Measurements from ENCODE around the gene ETFBKMT. TPM values are rescaled to one million over a fixed set of nuclear protein-coding genes. Genes with fewer than 3 reads are reported as not detected.
A peak's percentile ranks its signal among the peaks of the same experiment; 100 is the strongest.
"Not testable (repeated sequence)": the region's sequence is repeated elsewhere in the genome, so short reads cannot be mapped to it uniquely, and the experiment has no call there.

Gene ETFBKMT
- total and polyA plus RNA-seq, 2 donors (not counting 1 experiment from before 2014, with no cell fraction given), result 2.8 to 6.1 TPM

DNA sequence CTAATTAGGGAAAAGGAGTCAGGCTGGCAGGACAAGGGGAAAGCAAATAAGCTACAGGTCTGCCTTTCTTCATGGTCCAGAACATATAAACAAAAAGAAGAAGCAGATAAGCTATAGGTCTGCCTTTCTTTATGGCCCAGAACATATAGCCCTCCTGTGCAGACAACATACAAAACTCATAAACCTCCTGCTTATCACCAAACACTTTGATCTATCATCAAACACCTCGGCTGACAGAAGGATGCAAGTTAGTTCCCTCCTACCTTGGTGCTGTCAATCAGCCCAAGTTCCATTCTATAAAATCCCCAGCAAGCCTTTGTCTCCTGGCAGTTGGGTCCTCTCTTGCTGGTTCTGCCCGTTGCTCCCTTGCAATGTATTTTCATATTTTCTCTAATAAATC lies 46.1 kb downstream of the ETFBKMT start:
- DNase-seq (ENCODE audit: low read depth in 2 of 2), result no peak

GRCh38 chr12:31708118-31708517 lies 48.6 kb downstream of the ETFBKMT start:
- not testable (repeated sequence) for H3K36me3 ChIP-seq (ENCODE audit: control insufficient read depth, insufficient read depth, low read length); H3K4me2 ChIP-seq (ENCODE audit: extremely low read depth, insufficient read depth, low read length); H3K9me3 ChIP-seq (ENCODE audit: control insufficient read depth, insufficient read depth, low read depth, low read length); H3K79me2 ChIP-seq (ENCODE audit: control insufficient read depth, insufficient read depth, low read length); DNase-seq (ENCODE audit: low read depth in 2 of 2); H3K27me3 ChIP-seq (ENCODE audit: control insufficient read depth, insufficient read depth, low read length); H3K4me3 ChIP-seq (replicated peaks in 1 of 4; ENCODE audit: control extremely low read depth in 1 of 4, insufficient read depth in 1 of 4, low read depth in 3 of 4, low read length in 4 of 4); H3K9ac ChIP-seq (ENCODE audit: insufficient read depth, low read length); H3K4me1 ChIP-seq (ENCODE audit: control insufficient read depth, extremely low read depth, insufficient read depth, low read length); H4K20me1 ChIP-seq (ENCODE audit: control insufficient read depth, extremely low read depth, insufficient read depth, low read length); H2AFZ ChIP-seq (ENCODE audit: low read length); H3K27ac ChIP-seq (ENCODE audit: insufficient read depth, low read length)

More for the DNA sequence above, 46.1 kb downstream of the ETFBKMT start:
- no peak overlapping the region for H3K4me3 ChIP-seq (replicated peaks in 1 of 4; ENCODE audit: control extremely low read depth in 1 of 4, insufficient read depth in 1 of 4, low read depth in 3 of 4, low read length in 4 of 4)
- no peaks in the 10 kb centered on the region for H3K4me1 ChIP-seq (ENCODE audit: control insufficient read depth, extremely low read depth, insufficient read depth, low read length)
- no peak overlapping the region for H3K27ac ChIP-seq (ENCODE audit: insufficient read depth, low read length)
- TF ChIP-seq EZH2 (IDR thresholded peaks at IDR 0.05; ENCODE audit: low read length, missing control alignments), result no peak
- TF ChIP-seq, protein P1, sequence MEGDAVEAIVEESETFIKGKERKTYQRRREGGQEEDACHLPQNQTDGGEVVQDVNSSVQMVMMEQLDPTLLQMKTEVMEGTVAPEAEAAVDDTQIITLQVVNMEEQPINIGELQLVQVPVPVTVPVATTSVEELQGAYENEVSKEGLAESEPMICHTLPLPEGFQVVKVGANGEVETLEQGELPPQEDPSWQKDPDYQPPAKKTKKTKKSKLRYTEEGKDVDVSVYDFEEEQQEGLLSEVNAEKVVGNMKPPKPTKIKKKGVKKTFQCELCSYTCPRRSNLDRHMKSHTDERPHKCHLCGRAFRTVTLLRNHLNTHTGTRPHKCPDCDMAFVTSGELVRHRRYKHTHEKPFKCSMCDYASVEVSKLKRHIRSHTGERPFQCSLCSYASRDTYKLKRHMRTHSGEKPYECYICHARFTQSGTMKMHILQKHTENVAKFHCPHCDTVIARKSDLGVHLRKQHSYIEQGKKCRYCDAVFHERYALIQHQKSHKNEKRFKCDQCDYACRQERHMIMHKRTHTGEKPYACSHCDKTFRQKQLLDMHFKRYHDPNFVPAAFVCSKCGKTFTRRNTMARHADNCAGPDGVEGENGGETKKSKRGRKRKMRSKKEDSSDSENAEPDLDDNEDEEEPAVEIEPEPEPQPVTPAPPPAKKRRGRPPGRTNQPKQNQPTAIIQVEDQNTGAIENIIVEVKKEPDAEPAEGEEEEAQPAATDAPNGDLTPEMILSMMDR (conservative IDR thresholded peaks at IDR 0.05 in 1 of 2, IDR thresholded peaks at IDR 0.05 in 1 of 2; ENCODE audit: low read depth in 1 of 2, low read length in 2 of 2), result no peak
- no peak overlapping the region for H3K4me2 ChIP-seq (ENCODE audit: extremely low read depth, insufficient read depth, low read length)
- no peak overlapping the region for H2AFZ ChIP-seq (ENCODE audit: low read length)
- H4K20me1 ChIP-seq (ENCODE audit: control insufficient read depth, extremely low read depth, insufficient read depth, low read length), result no peaks in the 10 kb centered on the region
- H3K36me3 ChIP-seq (ENCODE audit: control insufficient read depth, insufficient read depth, low read length), result no peaks in the 10 kb centered on the region
- H3K9ac ChIP-seq (ENCODE audit: insufficient read depth, low read length), result no peak overlapping the region
- no peaks in the 10 kb centered on the region for H3K27me3 ChIP-seq (ENCODE audit: control insufficient read depth, insufficient read depth, low read length)
- no peaks in the 10 kb centered on the region for H3K79me2 ChIP-seq (ENCODE audit: control insufficient read depth, insufficient read depth, low read length)
- H3K9me3 ChIP-seq (ENCODE audit: control insufficient read depth, insufficient read depth, low read depth, low read length), result no peaks in the 10 kb centered on the region

GRCh38 chr12:31710021-31710818 lies 50.7 kb downstream of the ETFBKMT start:
- Histone ChIP-seq H3K27ac (ENCODE audit: insufficient read depth, low read length) (no peak overlapping the region), H3K4me3 (replicated peaks in 1 of 4; ENCODE audit: control extremely low read depth in 1 of 4, insufficient read depth in 1 of 4, low read depth in 3 of 4, low read length in 4 of 4) (no peak overlapping the region), H4K20me1 (ENCODE audit: control insufficient read depth, extremely low read depth, insufficient read depth, low read length) (no peaks in the 10 kb centered on the region), H3K4me1 (ENCODE audit: control insufficient read depth, extremely low read depth, insufficient read depth, low read length) (no peaks in the 10 kb centered on the region), H3K36me3 (ENCODE audit: control insufficient read depth, insufficient read depth, low read length) (no peaks in the 10 kb centered on the region), H3K9me3 (ENCODE audit: control insufficient read depth, insufficient read depth, low read depth, low read length) (no peaks in the 10 kb centered on the region), H3K27me3 (ENCODE audit: control insufficient read depth, insufficient read depth, low read length) (no peaks in the 10 kb centered on the region), H3K4me2 (ENCODE audit: extremely low read depth, insufficient read depth, low read length) (no peak overlapping the region), H3K79me2 (ENCODE audit: control insufficient read depth, insufficient read depth, low read length) (no peaks in the 10 kb centered on the region), H3K9ac (ENCODE audit: insufficient read depth, low read length) (no peak overlapping the region), H2AFZ (ENCODE audit: low read length) (no peak overlapping the region)
- DNase-seq (ENCODE audit: low read depth in 2 of 2), result peak in 1 of 2 donors; percentile 31
- no peak for TF ChIP-seq EZH2 (IDR thresholded peaks at IDR 0.05; ENCODE audit: low read length, missing control alignments)
- TF ChIP-seq, protein P1 (conservative IDR thresholded peaks at IDR 0.05 in 1 of 2, IDR thresholded peaks at IDR 0.05 in 1 of 2; ENCODE audit: low read depth in 1 of 2, low read length in 2 of 2), result no peak

Measured in fibroblast of lung (primary cell).